ENCODE results near the gene SEMA4D.

- TF ChIP-seq CTCF (IDR thresholded peaks at IDR 0.05), result no peak
- TF ChIP-seq POLR2A (IDR thresholded peaks at IDR 0.05), result no peak
Measured at GRCh38 chr9:89370593-89370992, 127.3 kb downstream of the SEMA4D start.

All from adrenal gland (tissue), 5 donors.